K562 (cell line): Measurements from ENCODE around the gene DTWD2. TPM values are rescaled to one million over a fixed set of nuclear protein-coding genes. Genes with fewer than 3 reads are reported as not detected.

Experiments
- CBX3 ChIP-seq, 2 experiments: IDR thresholded peaks; 1 replicate in 1 of 2; 2 replicates in 1 of 2; pipeline ENCODE4 v1.6.1; 2012; ENCODE audit warnings: inconsistent platforms in 2 of 2, low read length in 2 of 2, borderline replicate concordance in 1 of 2, control low read depth in 1 of 2
- CREM ChIP-seq: IDR thresholded peaks from 2 replicates; pipeline ENCODE4 v1.6.1; 2014; ENCODE audit warnings: antibody characterized with exemption, low read depth
- DEAF1 ChIP-seq: fragments of 450-650 bp; formaldehyde crosslinking; IDR thresholded peaks from 2 replicates; pipeline ENCODE4 v1.4.0; 2020; ENCODE audit warnings: mild to moderate bottlenecking, moderate library complexity
- DPF2 ChIP-seq: fragments of 450-650 bp; IDR thresholded peaks from 2 replicates; pipeline ENCODE4 v1.6.1; 2016
- EHMT2 ChIP-seq: fragments of 450-650 bp; IDR thresholded peaks from 2 replicates; pipeline ENCODE4 v1.6.1; 2018; ENCODE audit warnings: antibody characterized with exemption
- FOSL1 ChIP-seq: fragments of 200-800 bp; sonication (Bioruptor generic); conservative IDR thresholded peaks from 2 replicates; pipeline ENCODE4 v1.6.1; 2016; ENCODE audit warnings: missing genetic modification characterization, missing compliant biosample characterization
- FOXK2 ChIP-seq, 2 experiments: fragments of 450-650 bp; IDR thresholded peaks in 1 of 2; conservative IDR thresholded peaks in 1 of 2; 2 replicates each; pipeline ENCODE4 v1.6.1; 2016; ENCODE audit warnings: low read depth in 2 of 2, mild to moderate bottlenecking in 1 of 2
- HNRNPH1 ChIP-seq: fragments of 200-400 bp; formaldehyde crosslinking; optimal IDR thresholded peaks from 2 replicates; pipeline ENCODE3; 2017; ENCODE audit warnings: low read depth, mild to moderate bottlenecking, low read length, moderate library complexity
- JUN ChIP-seq, 2 experiments: sonication (generic) in 1 of 2; formaldehyde crosslinking in 1 of 2; IDR thresholded peaks; 2 replicates each; pipeline versions ENCODE4 v1.6.1 to v1.8.0; 2012 to 2022; ENCODE audit warnings: borderline replicate concordance in 2 of 2, mild to moderate bottlenecking in 2 of 2, improper control_type of control experiment in 1 of 2, low read depth in 1 of 2, low read length in 1 of 2, missing genetic modification reagents in 1 of 2
- JUND ChIP-seq, 2 experiments: IDR thresholded peaks; 2 replicates in 1 of 2; 3 replicates in 1 of 2; pipeline ENCODE4 v1.6.1; 2011; ENCODE audit warnings: borderline replicate concordance in 2 of 2, low read depth in 2 of 2, low read length in 2 of 2, improper control_type of control experiment in 1 of 2, missing biosample characterization in 1 of 2, missing genetic modification characterization in 1 of 2, missing genetic modification reagents in 1 of 2
- MLX ChIP-seq, 2 experiments: fragments of 450-650 bp in 1 of 2; sonication (generic) in 1 of 2; formaldehyde crosslinking; conservative IDR thresholded peaks; 2 replicates each; pipeline versions ENCODE4 v1.4.0 to v1.8.1; 2020 to 2022; ENCODE audit warnings: mild to moderate bottlenecking in 1 of 2, missing genetic modification reagents in 1 of 2
- MTA3 ChIP-seq: fragments of 450-650 bp; formaldehyde crosslinking; IDR thresholded peaks from 2 replicates; pipeline ENCODE4 v1.6.1; 2017; ENCODE audit warnings: mild to moderate bottlenecking, borderline replicate concordance
- POLR2A ChIP-seq: fragments of 450-650 bp; conservative IDR thresholded peaks from 2 replicates; pipeline ENCODE4 v1.6.1; 2016
- PRDM10 ChIP-seq: fragments of 450-650 bp; IDR thresholded peaks from 2 replicates; pipeline ENCODE4 v1.6.1; 2018; ENCODE audit not compliant: partially characterized antibody
- PURB ChIP-seq: sonication (generic); formaldehyde crosslinking; IDR thresholded peaks from 2 replicates; pipeline ENCODE4 v1.9.0; 2021; ENCODE audit warnings: low read depth, mild to moderate bottlenecking, missing genetic modification reagents
- RCOR1 ChIP-seq, 2 experiments: IDR thresholded peaks; 2 replicates each; pipeline ENCODE4 v1.6.1; 2012; ENCODE audit warnings: low read depth in 2 of 2, low read length in 2 of 2, borderline replicate concordance in 1 of 2, improper control_type of control experiment in 1 of 2
- SMARCA5 ChIP-seq: fragments of 450-650 bp; IDR thresholded peaks from 2 replicates; pipeline ENCODE4 v1.6.1; 2016
- TAF1 ChIP-seq: IDR thresholded peaks from 2 replicates; pipeline ENCODE4 v1.6.1; 2011; ENCODE audit warnings: mild to moderate bottlenecking, low read length, moderate library complexity; ENCODE audit not compliant: insufficient read depth, control insufficient read depth, severe bottlenecking; ENCODE audit errors: extremely low read depth
- ZFP91 ChIP-seq: sonication (generic); formaldehyde crosslinking; IDR thresholded peaks from 2 replicates; pipeline ENCODE4 v1.8.0; 2022; ENCODE audit warnings: mild to moderate bottlenecking, missing genetic modification reagents
- ZNF12 ChIP-seq: sonication (generic); formaldehyde crosslinking; IDR thresholded peaks from 2 replicates; pipeline ENCODE4 v1.4.0; 2020; ENCODE audit warnings: mild to moderate bottlenecking, missing genetic modification reagents
- ZNF436 ChIP-seq: fragments of 250-450, 450-650 bp; sonication (Bioruptor Pico); formaldehyde crosslinking; IDR thresholded peaks from 2 replicates; pipeline ENCODE4 v1.7.0; 2020; ENCODE audit warnings: mild to moderate bottlenecking
- polyA plus RNA-seq, 8 experiments: library from polyadenylated mRNA; depleted of rRNA in 4 of 8; stranded (reverse) in 5 of 8; unstranded in 3 of 8; fragments of >200 nt; fragmentation: Nextera tagmentation in 2 of 8; fragmentation: Illumina TruSeq in 1 of 8; extraction: Ambion mirVana in 2 of 8; extraction: Trizol in 1 of 8; gene quantifications; 2 replicates each; pipeline versions ENCODE4 v1.2.1 to v1.2.3, GENCODE V29; 2011 to 2014; ENCODE audit warnings: inconsistent platforms in 1 of 8, missing spikeins in 1 of 8
- total RNA-seq, 7 experiments: library from RNA; depleted of rRNA in 6 of 7; stranded (reverse); fragments of >200 nt in 6 of 7; fragmentation: Illumina TruSeq in 2 of 7; extraction: Trizol in 2 of 7; gene quantifications; 2 replicates each; pipeline versions ENCODE4 v1.2.1 to v1.2.3, GENCODE V29; 2011 to 2021; ENCODE audit warnings: low replicate concordance in 1 of 7

The DTWD2 gene
- total and polyA plus RNA-seq, 9 of the 15 experiments (the other 6 are each of a cell fraction or from before 2014, with no cell fraction given), result 0.99 to 10.8 (median 4.1) TPM

GRCh38 chr5:119031905-119032304 lies 43.6 kb upstream of the DTWD2 start (continued):
- TF ChIP-seq PRDM10 (peak; percentile 14), DPF2 (0 out of 2 replicates have a peak, but pooled peaks have one; percentile 39), PURB (CRISPR knock-in tag) (no peak), RCOR1 (IDR thresholded peaks at IDR 0.05; ENCODE audit: borderline replicate concordance in 1 of 2, low read depth in 2 of 2, low read length in 2 of 2) (peak in 1 of 2 experiments; percentile 57; a peak in 1 of 4 replicates), MTA3 (no peak), JUND (IDR thresholded peaks at IDR 0.05; ENCODE audit: borderline replicate concordance, low read depth, low read length) (peak; percentile 87), JUND (tag; IDR thresholded peaks at IDR 0.05; ENCODE audit: borderline replicate concordance, low read depth, low read length) (peak; percentile 83; the same call in 2 of the 3 replicates), CREM (peak; percentile 63), POLR2A (no peak), TAF1 (no peak), ZNF436 (no peak), FOXK2 (conservative IDR thresholded peaks at IDR 0.05 in 1 of 2, IDR thresholded peaks at IDR 0.05 in 1 of 2; ENCODE audit: low read depth in 2 of 2) (no peak), ZNF12 (CRISPR knock-in tag) (no peak), DEAF1 (no peak), MLX (CRISPR knock-in tag; conservative IDR thresholded peaks at IDR 0.05) (no peak), EHMT2 (peak; percentile 71; the same call in 1 of the 2 replicates), ZFP91 (CRISPR knock-in tag) (no peak), JUN (IDR thresholded peaks at IDR 0.05; ENCODE audit: borderline replicate concordance, low read depth, low read length) (peak; percentile 81; the same call in 1 of the 2 replicates), JUN (CRISPR knock-in tag; IDR thresholded peaks at IDR 0.05; ENCODE audit: borderline replicate concordance) (no peak), SMARCA5 (no peak), FOSL1 (tag) (peak; percentile 88), CBX3 (IDR thresholded peaks at IDR 0.05; ENCODE audit: borderline replicate concordance in 1 of 2, low read length in 2 of 2) (no peak), HNRNPH1 (no peak)
